Calu3 (cell line): ENCODE data around the gene GALNT6. TPM values are rescaled to one million over a fixed set of nuclear protein-coding genes. Genes with fewer than 3 reads are reported as not detected.

Experiments
- Bru-seq: library from RNA; stranded (reverse); fragments of 400-500 nt; gene quantifications from one replicate; lab custom pipeline; 2021; lab: Mats Ljungman, UMichigan
- BruChase-seq, 2 experiments: library from RNA; stranded (reverse); fragments of 400-500 nt; gene quantifications; one replicate each; lab custom pipeline; 2021; lab: Mats Ljungman, UMichigan
- BruUV-seq: library from RNA; stranded (reverse); fragments of 400-500 nt; replicated peaks from 2 replicates; lab custom pipeline; 2021; lab: Mats Ljungman, UMichigan
- CTCF ChIA-PET: fragments of 300-600 bp; sonication (Branson Sonifier 250); formaldehyde crosslinking; loops from one replicate; lab custom pipeline; 2022; ENCODE audit warnings: antibody characterized with exemption; lab: Charles Lee
- DNase-seq: peaks from one replicate; pipeline ENCODE4 v3.0.0; 2022
- H3K27ac Mint-ChIP-seq: one replicate; pipeline ENCODE4 v1.8.0; 2022; ENCODE audit warnings: mixed read lengths; ENCODE audit not compliant: unreplicated experiment
- H3K27me3 Mint-ChIP-seq: one replicate; pipeline ENCODE4 v1.8.0; 2022; ENCODE audit warnings: mixed read lengths; ENCODE audit not compliant: unreplicated experiment
- H3K36me3 Mint-ChIP-seq: one replicate; pipeline ENCODE4 v1.8.0; 2022; ENCODE audit warnings: mild to moderate bottlenecking, moderate library complexity, mixed read lengths; ENCODE audit not compliant: insufficient read depth, unreplicated experiment
- H3K4me1 Mint-ChIP-seq: one replicate; pipeline ENCODE4 v1.8.0; 2022; ENCODE audit warnings: mild to moderate bottlenecking, low read depth, mixed read lengths; ENCODE audit not compliant: unreplicated experiment
- H3K4me3 Mint-ChIP-seq: one replicate; pipeline ENCODE4 v1.8.0; 2022; ENCODE audit warnings: mild to moderate bottlenecking, low read depth, moderate library complexity, mixed read lengths; ENCODE audit not compliant: unreplicated experiment
- H3K9me3 Mint-ChIP-seq: one replicate; pipeline ENCODE4 v1.8.0; 2022; ENCODE audit warnings: low read depth, mixed read lengths; ENCODE audit not compliant: unreplicated experiment
- CTCF ChIP-seq: fragments of 200-600 bp; IDR thresholded peaks from one replicate; pipeline ENCODE4 v1.8.0; 2022; ENCODE audit warnings: antibody characterized with exemption; ENCODE audit not compliant: unreplicated experiment
- intact Hi-C: fragments of 100-400 bp; cut with micrococcal nuclease; formaldehyde crosslinking; loops from one replicate; pipeline ENCODE4 v1.10.0; 2022; ENCODE audit not compliant: unreplicated experiment
- long read RNA-seq: library from polyadenylated mRNA; stranded (forward); transcript quantifications from one replicate; pipeline ENCODE4 v2.0.0, GENCODE V29; 2022
- total RNA-seq: library from RNA; stranded (reverse); gene quantifications from 2 replicates; pipeline ENCODE4 v1.2.3, GENCODE V29; 2022

Gene GALNT6
- total RNA-seq, result 34.0 and 45.3 TPM in 2 replicates
- Bru-seq, nascent RNA, result percentile 56 among the genes with signal in this experiment
- BruChase-seq, experiment 1, labeled RNA remaining after a 6-hour chase, result percentile 67 among the genes with signal in this experiment
- BruChase-seq, experiment 2, labeled RNA remaining after a 2-hour chase, result percentile 59 among the genes with signal in this experiment
- long read RNA-seq, full-length matches to known transcripts, result 2 of 22 reads
- long read RNA-seq, partial matches to known transcripts, result 2 of 22 reads
- long read RNA-seq, other reads (novel, unspliced or antisense), result 18 of 22 reads

- DNase-seq, result peak; percentile 74
- Mint-ChIP-seq H3K4me1 (peaks cover 37% of the 10 kb centered on the region), H3K9me3 (no peaks in the 10 kb centered on the region), H3K27ac (peak within 1 kb of the TSS; percentile 67), H3K36me3 (peaks cover 32% of the 10 kb centered on the region), H3K4me3 (peak within 1 kb of the TSS; percentile 81), H3K27me3 (no peaks in the 10 kb centered on the region)
- BruUV-seq, result no TSS peak
- CTCF ChIA-PET, result interaction anchor here (0.7 kb wide), 1 partner anchor 364 kb away, joined by 4 read pairs; no protein-coding TSS in a partner anchor
- no peak for TF ChIP-seq CTCF
- intact Hi-C loops, result no loop called here
Observed at GRCh38 chr12:51391283-51392123, at the start of gene GALNT6. TSS of gene GALNT6 (minus strand) at chr12:51391406. CDS start at chr12:51379781, 11,625 bp downstream.

GRCh38 chr12:51439330-51439729 is 48.1 kb upstream of the GALNT6 start:
- peaks cover 51% of the 10 kb centered on the region for H3K27me3 Mint-ChIP-seq
- peaks cover 11% of the 10 kb centered on the region for H3K4me1 Mint-ChIP-seq
- CTCF ChIA-PET, result interaction anchor here (1.2 kb wide), 1 partner anchor 9 kb away, joined by 3 read pairs; no protein-coding TSS in a partner anchor
- no peak for DNase-seq
- H3K27ac Mint-ChIP-seq, result no peak overlapping the region
- H3K36me3 Mint-ChIP-seq, result no peaks in the 10 kb centered on the region
- no TSS peak for BruUV-seq
- TF ChIP-seq CTCF, result no peak
- no peaks in the 10 kb centered on the region for H3K9me3 Mint-ChIP-seq
- H3K4me3 Mint-ChIP-seq, result no peak overlapping the region
- intact Hi-C loops, result no loop called here

- Mint-ChIP-seq H3K4me1 (peaks cover 11% of the 10 kb centered on the region), H3K27ac (no peak overlapping the region), H3K9me3 (no peaks in the 10 kb centered on the region), H3K36me3 (no peaks in the 10 kb centered on the region), H3K4me3 (no peak overlapping the region), H3K27me3 (peaks cover 48% of the 10 kb centered on the region)
- DNase-seq, result no peak
- CTCF ChIA-PET, result no interaction called here
- BruUV-seq, result no TSS peak
- intact Hi-C loops, result no loop called here
- TF ChIP-seq CTCF, result no peak
Observed at GRCh38 chr12:51437431-51437830, 46.2 kb upstream of the GALNT6 start.

- Mint-ChIP-seq H3K27ac (no peak overlapping the region), H3K4me1 (no peaks in the 10 kb centered on the region), H3K4me3 (no peak overlapping the region), H3K9me3 (no peaks in the 10 kb centered on the region), H3K36me3 (no peaks in the 10 kb centered on the region), H3K27me3 (peaks cover 43% of the 10 kb centered on the region)
- intact Hi-C loops, result no loop called here
- no peak for DNase-seq
- no peak for TF ChIP-seq CTCF
- CTCF ChIA-PET, result no interaction called here
- no TSS peak for BruUV-seq
Observed at GRCh38 chr12:51434305-51434704, 43.1 kb upstream of the GALNT6 start.
